C4-2B (cell line): ENCODE data around the gene SCUBE3.

ENCODE experiments used
- H3K27ac ChIP-seq: fragments of 450-650 bp; 2 replicates; pipeline ENCODE4 v1.5.1; 2017
- ZFX ChIP-seq: fragments of 450-650 bp; IDR thresholded peaks from 2 replicates; pipeline ENCODE4 v1.6.1; 2017
- TF ChIP-seq, protein P1 (sequence below): fragments of 450-650 bp; conservative IDR thresholded peaks from 2 replicates; pipeline ENCODE4 v1.5.1; 2017; ENCODE audit warnings: mild to moderate bottlenecking

Gene SCUBE3

DNA sequence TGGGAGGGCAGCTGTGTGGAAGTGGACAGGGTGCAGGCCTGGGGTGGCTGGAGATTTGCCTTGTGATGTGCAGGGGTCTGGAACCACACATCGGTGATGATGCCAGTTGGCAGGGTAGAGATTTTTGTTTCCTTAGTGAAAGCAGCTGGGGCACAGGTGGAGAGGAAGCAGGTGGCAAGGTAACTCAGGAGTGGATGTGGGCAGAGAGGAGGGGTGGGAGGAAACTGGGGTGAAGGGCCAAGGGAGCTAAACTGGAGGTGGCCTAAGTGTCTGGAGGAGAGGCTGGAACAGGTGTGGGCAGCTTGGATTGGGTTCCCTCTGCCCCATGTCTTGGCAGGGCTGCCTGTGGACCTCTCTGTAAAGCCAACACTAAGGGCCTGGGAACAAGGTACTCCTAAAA lies 4.7 kb upstream of the SCUBE3 start:
- H3K27ac ChIP-seq: no peak overlapping the region
- no peak for TF ChIP-seq ZFX
- TF ChIP-seq, protein P1, sequence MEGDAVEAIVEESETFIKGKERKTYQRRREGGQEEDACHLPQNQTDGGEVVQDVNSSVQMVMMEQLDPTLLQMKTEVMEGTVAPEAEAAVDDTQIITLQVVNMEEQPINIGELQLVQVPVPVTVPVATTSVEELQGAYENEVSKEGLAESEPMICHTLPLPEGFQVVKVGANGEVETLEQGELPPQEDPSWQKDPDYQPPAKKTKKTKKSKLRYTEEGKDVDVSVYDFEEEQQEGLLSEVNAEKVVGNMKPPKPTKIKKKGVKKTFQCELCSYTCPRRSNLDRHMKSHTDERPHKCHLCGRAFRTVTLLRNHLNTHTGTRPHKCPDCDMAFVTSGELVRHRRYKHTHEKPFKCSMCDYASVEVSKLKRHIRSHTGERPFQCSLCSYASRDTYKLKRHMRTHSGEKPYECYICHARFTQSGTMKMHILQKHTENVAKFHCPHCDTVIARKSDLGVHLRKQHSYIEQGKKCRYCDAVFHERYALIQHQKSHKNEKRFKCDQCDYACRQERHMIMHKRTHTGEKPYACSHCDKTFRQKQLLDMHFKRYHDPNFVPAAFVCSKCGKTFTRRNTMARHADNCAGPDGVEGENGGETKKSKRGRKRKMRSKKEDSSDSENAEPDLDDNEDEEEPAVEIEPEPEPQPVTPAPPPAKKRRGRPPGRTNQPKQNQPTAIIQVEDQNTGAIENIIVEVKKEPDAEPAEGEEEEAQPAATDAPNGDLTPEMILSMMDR: no peak

DNA sequence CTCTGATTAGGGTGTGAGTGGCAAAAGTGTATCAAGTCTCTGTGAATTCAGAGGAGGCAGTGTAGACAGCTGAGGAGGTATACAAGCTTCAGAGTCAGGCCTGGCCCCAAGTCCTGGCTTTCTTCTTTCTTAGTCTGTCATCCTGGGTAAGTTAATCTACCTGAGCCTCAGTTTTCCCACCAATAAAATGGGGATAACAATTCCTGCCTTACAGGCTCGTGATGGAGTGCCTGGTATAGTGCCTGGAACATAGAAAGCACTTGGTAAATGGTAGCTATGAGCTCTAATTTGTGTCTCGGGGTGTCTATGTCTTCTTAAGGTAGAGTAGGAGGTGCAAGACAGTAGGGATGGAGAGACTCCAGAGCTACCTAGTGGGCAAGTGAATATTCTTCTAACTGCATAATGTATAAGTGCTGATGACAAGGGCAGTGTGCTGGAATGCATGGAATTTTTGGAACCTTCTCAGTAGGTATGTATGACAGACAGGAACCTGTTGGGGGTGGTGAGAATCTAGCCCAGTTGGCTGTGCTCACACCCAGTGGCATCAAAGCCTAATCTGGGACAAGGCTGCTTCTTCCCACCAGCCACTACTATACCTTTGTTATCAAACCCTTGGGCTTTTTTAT lies 4.0 kb upstream of the SCUBE3 start:
- no peak for TF ChIP-seq ZFX
- TF ChIP-seq, protein P1: no peak
- no peak overlapping the region for H3K27ac ChIP-seq

DNA sequence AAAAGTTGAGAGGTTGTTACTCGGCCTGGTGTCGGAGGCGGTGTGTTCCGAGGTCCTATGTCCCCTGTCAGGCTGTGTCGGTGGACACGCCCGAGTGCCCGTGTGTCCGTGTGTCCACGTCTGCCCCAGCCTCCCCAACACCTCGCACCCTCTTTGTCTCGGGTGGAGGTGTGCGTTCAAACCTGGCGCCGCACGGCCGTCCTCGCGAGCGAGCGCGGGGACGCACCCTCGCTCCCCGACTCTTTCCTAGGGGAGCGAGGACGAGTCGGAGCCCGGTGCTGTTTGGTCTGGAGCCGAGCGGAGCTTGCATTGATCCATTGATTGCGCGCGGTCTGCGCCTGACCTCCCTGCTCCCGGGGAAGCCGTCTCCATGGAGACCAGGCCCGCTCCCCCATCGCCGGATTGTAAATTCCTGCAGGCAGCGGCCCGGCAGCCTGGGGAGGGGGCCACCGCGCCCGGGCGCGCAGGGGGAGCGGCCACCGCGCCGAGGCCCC lies 411 bp upstream of the SCUBE3 start:
- H3K27ac ChIP-seq: no peak overlapping the region
- TF ChIP-seq, protein P1: no peak

DNA sequence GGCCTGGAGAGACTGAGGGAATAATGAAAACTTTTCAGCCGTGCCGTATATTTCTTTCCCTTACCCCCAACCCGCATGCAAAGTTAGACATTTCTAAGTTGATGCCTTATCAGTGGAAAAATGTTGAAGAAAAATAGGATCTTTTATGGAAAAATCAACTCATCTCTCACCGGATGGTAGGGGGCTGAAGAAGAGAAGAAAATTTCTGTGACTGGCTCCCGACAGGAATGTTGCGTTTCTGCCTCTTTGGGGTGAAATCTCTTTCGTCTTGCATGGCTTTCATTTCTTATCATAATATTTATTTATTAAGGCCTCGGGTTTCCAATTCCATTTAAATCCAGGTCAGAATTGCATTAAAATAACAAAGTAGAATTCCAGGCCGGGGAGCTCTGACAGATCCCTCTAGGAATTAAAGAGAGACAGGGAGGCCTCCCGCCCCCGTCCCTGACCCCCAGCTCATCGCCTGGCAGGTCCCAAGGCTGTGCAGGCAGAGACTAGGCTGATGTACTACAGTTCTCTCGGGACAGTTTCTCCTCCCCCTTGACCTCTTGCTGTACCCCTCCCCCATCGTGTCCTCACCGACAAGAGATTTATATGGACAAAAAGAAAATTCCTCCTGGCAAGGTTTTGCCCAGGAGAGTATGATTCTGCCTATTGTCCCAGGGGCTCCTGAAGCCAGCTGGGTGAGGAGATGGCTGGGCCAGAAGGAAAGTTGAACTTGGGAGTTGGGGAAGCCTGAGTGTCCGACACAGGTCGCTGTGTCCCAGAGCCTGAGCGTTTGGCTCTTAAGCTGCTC lies 1.3 kb downstream of the SCUBE3 start:
- no peak overlapping the region for H3K27ac ChIP-seq
- TF ChIP-seq, protein P1: no peak
- TF ChIP-seq ZFX: no peak

DNA sequence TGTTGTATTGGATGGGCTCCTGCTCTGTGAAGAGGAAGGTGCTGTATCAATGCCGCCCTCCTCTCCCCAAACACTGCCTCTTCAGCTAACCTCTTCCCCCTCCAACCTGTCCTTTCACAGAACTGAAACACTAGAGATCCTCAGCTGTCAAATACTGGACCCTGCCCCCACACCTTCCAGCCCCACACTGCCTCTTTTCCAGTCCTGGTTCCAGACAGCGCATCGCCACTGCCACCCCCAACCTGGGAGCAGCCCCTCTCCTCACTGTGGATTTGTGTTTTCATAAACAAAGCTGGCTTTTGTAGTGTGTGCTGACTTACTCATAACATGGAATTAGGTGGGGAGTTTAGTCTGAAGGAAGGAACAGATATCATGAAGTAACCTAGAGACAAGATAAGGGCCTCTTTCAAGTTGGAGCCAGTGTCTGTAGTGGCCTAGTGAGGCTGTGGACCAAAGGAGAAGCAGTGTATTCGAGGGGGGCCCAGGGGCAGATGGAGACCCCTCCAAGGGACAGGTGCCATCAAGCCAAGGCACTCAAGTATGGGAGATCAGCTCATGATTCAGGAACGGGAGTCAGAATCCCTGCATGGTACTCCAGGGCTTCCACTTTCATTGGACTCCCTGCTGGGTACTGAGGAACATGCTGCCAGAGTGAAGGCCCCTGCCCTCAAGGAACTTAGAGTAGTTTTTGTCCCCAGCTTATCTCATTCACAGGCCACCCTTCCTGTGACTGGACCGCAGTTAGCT lies 2.1 kb downstream of the SCUBE3 start:
- no peak for TF ChIP-seq ZFX
- TF ChIP-seq, protein P1: no peak
- H3K27ac ChIP-seq: no peak overlapping the region

DNA sequence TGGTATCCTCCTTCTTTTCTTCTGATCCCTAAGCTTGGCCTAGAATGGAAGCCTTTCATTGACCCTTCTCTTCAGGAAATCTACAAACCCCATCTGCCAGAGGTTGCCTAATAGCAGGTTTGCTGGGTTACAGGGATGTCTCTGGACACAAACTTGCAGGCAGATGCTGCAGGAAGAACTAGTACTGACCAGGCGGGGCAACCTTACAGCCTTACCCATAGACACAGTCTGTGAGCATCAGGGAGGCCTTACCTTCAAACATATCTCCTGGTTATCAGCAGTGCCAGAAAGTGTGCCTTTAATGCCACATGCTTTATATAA lies 2.6 kb downstream of the SCUBE3 start:
- TF ChIP-seq, protein P1: no peak
- TF ChIP-seq ZFX: no peak
- no peak overlapping the region for H3K27ac ChIP-seq
